Occipital lobe (tissue), 2 donors: ENCODE results near the gene CCDC24. TPM values are rescaled to one million over a fixed set of nuclear protein-coding genes. Genes with fewer than 3 reads are reported as not detected.

Experiments
- DNase-seq: peaks from one replicate; lab custom pipeline; 2025; lab: John Stamatoyannopoulos, UW
- total RNA-seq: library from RNA; depleted of rRNA; stranded (reverse); fragments of >200 nt; gene quantifications from one replicate; pipeline ENCODE4 v1.2.3, GENCODE V29; 2014

The CCDC24 gene
- total RNA-seq, 1 donor from 2014 or later, result 7.2 TPM

GRCh38 chr1:43963006-43963405 is 28.4 kb upstream of the CCDC24 start:
- DNase-seq, result no peak

GRCh38 chr1:43963890-43964289 is 27.5 kb upstream of the CCDC24 start:
- DNase-seq, result no peak

- DNase-seq, result no peak
Measured at GRCh38 chr1:43965316-43965715, 26.1 kb upstream of the CCDC24 start.

DNA sequence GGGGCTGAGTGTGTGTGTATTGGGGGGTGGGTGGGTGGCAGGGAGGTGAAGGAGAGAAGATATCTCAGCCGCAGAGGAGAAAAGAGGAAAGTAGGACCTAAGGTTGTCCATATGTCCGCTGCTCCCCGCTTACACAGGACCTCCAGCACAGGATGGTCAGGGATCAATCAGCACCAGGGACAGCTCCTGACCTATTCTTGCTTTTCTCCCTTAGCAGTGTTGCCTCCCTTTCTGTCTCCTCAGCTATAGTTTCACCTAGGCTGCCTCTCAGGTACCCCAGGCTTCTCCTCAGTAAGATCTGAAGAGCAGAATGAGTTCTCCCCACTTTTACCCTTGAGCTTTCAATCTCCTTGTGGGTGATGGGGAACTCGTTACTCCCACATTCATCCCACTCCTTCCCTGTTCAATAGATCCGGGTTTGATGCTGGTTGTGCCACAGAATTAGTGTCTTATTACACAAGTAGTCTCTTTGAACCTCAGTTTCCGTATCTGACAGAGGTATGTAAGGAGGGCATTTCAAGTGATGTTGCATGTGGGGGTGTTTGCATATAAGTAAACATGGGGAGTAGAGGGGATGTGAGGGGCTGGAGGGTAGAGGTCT is 23.0 kb upstream of the CCDC24 start:
- DNase-seq, result no peak

DNA sequence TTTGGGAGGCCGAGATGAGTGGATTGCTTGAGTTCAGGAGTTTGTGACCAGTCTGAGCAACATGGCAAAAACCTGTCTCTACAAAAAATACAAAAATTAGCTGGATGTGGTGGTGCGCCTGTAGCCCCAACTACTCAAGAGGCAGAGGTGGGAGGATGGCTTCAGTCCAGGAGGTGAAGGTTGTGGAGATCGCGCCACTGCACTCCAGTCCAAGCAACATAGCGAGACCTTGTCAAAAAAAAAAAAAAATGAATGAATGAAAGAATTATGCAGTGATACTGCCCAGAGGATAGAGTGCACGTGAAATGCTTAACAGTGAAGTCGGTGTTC is 22.0 kb upstream of the CCDC24 start:
- DNase-seq, result no peak

- DNase-seq, result peak; percentile 97
Measured at GRCh38 chr1:43969746-43970466, 21.5 kb upstream of the CCDC24 start, which contains the start of gene DPH2. Gene DPH2, plus strand, starts transcription at chr1:43970010. Its CDS starts 166 bp downstream, at chr1:43970176.

DNA sequence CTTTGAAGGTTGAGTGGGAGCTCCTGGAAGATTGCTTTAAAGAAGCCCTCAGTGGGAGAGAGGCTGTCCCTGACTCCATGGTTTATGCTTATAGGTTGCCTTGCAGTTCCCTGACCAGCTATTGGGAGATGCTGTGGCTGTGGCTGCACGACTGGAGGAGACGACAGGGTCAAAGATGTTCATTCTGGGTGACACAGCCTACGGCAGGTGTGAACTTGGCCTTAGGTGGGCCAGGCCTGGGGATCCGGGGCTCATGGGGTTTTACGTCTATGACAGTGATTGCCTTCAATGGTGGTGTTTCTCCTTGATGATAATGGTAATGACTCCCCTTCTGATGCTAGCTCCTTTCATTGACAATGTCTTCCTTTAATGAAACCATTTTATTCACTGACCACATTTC is 20.9 kb upstream of the CCDC24 start:
- DNase-seq, result no peak

DNA sequence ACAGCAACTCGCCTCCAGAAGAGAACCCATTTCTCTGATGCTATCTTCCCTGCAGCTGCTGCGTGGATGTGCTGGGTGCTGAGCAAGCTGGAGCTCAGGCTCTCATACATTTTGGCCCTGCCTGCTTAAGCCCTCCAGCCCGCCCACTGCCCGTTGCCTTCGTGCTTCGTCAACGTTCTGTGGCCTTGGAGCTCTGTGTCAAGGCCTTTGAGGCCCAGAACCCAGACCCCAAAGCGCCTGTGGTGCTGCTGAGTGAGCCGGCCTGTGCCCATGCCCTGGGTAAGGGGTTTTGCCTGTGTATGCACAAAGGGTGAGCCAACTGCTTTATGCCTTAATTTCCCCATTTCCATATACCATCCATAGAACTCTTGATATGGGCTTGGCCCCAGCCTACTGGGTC is 20.5 kb upstream of the CCDC24 start:
- no peak for DNase-seq

DNA sequence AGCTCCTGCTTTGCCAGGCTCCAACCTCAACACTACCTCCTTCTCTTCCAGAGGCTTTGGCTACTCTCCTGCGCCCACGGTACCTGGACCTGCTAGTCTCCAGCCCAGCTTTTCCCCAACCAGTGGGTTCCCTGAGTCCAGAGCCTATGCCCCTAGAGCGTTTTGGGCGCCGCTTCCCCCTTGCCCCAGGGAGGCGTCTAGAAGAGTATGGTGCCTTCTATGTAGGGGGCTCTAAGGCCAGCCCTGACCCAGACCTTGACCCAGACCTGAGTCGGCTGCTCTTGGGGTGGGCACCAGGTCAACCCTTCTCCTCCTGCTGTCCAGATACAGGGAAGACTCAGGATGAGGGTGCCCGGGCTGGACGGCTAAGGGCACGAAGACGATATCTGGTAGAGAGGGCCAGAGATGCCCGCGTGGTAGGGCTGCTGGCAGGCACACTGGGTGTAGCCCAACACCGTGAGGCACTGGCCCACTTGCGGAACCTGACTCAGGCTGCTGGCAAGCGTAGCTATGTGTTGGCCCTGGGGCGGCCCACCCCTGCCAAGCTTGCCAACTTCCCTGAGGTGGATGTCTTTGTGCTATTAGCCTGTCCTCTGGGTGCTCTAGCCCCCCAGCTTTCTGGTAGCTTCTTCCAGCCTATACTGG is 19.9 kb upstream of the CCDC24 start:
- no peak for DNase-seq

DNA sequence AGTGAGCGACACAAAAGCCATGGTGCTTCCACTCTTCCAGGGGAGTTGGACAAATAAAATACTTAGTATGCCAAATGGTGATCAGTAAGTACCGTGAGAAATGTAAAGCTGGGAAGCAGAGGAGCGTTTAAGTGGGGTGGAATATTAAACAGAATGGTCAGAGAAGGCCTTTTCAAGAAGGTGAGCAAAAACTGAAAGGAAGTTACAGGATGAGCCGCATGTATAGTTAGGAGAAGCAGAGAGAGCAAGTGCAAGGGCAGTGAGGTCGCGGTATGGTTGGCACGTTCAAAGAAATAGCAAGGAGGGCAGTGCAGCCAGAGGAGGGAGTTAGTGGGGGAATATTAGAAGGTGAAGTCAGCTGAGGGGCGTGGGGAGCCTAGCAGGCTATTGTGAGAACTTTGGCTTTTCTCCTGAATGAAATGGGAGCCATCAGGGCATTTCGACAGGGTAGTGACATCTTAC is 17.4 kb upstream of the CCDC24 start:
- DNase-seq, result no peak

- peak; percentile 95 for DNase-seq
Measured at GRCh38 chr1:43974443-43975248, 16.8 kb upstream of the CCDC24 start, which contains the start of gene ATP6V0B. Gene ATP6V0B, plus strand, starts transcription at chr1:43974960. Its CDS starts 81 bp downstream, at chr1:43975041.

DNA sequence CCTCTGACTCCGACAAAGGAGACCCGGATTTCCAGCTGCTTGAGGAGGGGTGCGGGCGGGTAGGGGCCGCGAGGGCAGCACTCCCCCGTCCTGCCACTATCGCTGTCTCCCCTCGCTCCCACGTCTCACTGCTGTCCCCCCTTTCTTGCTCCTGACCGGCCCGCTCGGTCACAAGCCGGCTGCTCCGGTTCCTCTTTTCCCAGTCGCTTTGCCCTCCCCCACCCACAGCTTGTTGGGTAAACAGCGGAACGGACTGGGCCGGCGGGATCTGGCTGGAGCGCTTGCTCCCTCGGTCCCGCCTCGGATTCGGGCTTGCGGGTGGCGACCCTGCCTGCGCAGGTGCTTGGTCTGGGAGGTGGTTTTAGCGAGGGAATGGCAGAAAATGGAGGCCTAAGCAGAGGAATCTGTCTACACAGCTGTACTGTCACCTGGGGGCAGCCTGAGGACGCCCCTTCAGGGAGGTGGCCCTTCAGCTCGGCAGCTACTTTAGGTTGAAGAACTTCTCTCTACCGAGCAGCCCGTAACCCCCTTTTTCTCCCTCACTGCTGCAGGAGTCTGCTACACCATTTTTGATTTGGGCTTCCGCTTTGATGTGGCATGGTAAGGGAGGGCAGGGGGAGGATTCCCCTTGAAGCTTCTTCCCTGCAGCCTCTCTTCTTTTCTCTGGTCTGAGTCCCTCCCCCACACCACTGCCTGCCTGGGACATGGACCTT is 16.0 kb upstream of the CCDC24 start:
- peak; percentile 17 for DNase-seq

- DNase-seq, result no peak
Measured at GRCh38 chr1:43976045-43976444, 15.4 kb upstream of the CCDC24 start.

DNA sequence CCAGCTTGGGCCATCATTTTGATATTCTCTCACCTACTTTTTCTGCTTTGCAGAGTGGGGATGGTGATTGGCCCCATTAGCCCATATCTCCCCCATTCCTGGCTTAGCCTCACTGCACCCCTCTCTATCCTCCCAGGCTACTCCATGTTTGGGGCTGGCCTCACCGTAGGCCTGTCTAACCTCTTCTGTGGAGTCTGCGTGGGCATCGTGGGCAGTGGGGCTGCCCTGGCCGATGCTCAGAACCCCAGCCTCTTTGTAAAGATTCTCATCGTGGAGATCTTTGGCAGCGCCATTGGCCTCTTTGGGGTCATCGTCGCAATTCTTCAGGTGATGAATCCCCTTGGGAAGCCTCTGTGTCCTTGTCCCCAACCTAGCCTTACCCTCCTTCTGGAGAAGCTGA is 14.5 kb upstream of the CCDC24 start:
- DNase-seq, result no peak

DNA sequence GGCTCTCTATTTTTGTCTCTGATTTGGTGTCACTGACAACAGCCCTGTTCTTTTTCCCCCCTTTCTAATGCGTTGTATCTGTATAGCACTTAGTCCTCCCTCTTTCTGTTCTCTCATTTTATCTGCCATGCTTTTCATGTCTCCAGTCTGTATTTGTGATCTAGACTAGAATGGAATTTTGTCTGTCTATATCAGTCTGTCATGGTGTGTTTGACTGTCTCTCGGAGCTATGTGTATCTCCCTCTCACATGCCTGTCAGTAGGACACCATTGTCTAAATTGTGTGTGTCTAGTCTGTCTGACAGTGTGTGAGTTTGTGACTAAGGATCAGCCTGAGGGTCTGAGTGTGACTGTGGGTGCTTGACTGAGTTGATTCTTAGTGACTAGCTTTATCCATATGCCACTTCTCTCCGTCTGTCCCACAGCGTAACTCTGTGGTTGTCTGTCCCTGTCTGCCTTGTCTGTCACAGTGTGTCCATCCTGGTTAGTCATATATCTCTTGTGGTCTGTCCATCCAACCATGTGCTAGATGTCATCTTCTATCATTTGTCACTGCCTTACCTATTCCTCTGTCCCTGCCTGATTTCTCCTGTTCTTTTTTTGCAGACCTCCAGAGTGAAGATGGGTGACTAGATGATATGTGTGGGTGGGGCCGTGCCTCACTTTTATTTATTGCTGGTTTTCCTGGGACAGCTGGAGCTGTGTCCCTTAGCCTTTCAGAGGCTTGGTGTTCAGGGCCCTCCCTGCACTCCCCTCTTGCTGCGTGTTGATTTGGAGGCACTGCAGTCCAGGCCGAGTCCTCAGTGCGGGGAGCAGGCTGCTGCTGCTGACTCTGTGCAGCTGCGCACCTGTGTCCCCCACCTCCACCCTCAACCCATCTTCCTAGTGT is 13.8 kb upstream of the CCDC24 start:
- no peak for DNase-seq

- no peak for DNase-seq
Measured at GRCh38 chr1:43978264-43978550, 13.2 kb upstream of the CCDC24 start.

- no peak for DNase-seq
Measured at GRCh38 chr1:43978551-43979260, 12.7 kb upstream of the CCDC24 start, which contains the start of gene B4GALT2. Gene B4GALT2, plus strand, starts transcription at chr1:43979210. Its CDS starts 1,951 bp downstream, at chr1:43981161.

- no peak for DNase-seq
Measured at GRCh38 chr1:43979261-43979527, 12.2 kb upstream of the CCDC24 start.

DNA sequence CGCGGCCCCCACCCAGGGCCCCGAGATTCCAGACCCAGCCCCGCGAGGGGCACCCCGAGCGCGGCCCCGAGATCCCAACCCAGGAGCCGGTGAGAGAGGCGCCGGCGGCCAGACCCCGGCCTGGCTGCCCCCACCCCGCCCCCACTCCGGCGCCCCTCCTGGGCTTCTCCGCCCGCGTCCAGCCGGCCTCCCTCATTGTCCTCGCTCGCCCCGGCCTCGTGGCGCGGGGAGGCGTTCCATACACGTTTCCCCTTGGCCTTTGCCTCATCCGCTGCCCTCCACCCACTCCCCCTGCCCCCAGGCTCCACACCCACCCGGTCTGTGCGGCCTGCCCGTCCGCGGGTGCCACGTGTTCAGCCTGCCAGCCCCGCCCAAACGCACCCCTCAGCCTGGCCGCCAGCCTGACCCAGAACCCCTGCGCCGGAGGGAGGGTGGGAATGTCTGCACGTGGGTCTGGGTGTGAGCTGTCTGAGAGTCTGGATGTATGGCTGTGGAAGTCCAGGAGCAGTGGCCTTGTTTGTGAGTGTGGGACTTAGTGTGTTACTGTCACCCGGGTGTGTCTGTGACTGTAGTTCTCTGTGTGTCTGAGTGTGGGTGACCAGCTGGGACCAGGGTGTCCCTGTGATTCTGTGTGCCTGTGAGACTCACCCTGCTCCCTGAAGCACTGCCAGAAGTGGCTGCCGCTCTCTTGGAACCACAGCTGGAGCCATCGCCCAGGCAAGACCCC is 11.7 kb upstream of the CCDC24 start:
- DNase-seq, result peak; percentile 55
